Neuronal stem cell (in vitro differentiated cells): ENCODE measurements around the gene HECW1.

Experiments used
- DNase-seq: peaks from one replicate; pipeline ENCODE4 v3.0.0-alpha.2; 2013; ENCODE audit warnings: low spot score
- H2AFZ ChIP-seq: one replicate; pipeline ENCODE4 v1.6.1; 2013; ENCODE audit warnings: mild to moderate bottlenecking, low read length, inconsistent platforms
- H2AK5ac ChIP-seq: 2 replicates; pipeline ENCODE4 v1.6.1; 2013; ENCODE audit warnings: low read depth, mild to moderate bottlenecking, inconsistent platforms, low read length, moderate library complexity, mixed read lengths
- H2BK120ac ChIP-seq: 2 replicates; pipeline ENCODE4 v1.6.1; 2013; ENCODE audit warnings: low read depth, mild to moderate bottlenecking, inconsistent platforms, low read length, moderate library complexity, mixed read lengths
- H2BK12ac ChIP-seq: one replicate; pipeline ENCODE4 v1.6.1; 2013; ENCODE audit warnings: low read length, inconsistent platforms
- H2BK15ac ChIP-seq: 2 replicates; pipeline ENCODE4 v1.6.1; 2013; ENCODE audit warnings: mild to moderate bottlenecking, low read length, inconsistent platforms, mixed read lengths
- H2BK5ac ChIP-seq: one replicate; pipeline ENCODE4 v1.6.1; 2013; ENCODE audit warnings: inconsistent platforms, mild to moderate bottlenecking, low read length, moderate library complexity
- H3K14ac ChIP-seq: one replicate; pipeline ENCODE4 v1.6.1; 2013; ENCODE audit warnings: low read length, inconsistent platforms
- H3K18ac ChIP-seq: 2 replicates; pipeline ENCODE4 v1.6.1; 2013; ENCODE audit warnings: low read length, inconsistent platforms
- H3K23ac ChIP-seq: 2 replicates; pipeline ENCODE4 v1.6.1; 2013; ENCODE audit warnings: low read depth, mild to moderate bottlenecking, mixed read lengths, low read length, inconsistent platforms; ENCODE audit not compliant: poor library complexity
- H3K27ac ChIP-seq: replicated peaks from 3 replicates; pipeline ENCODE4 v1.5.1; 2013; ENCODE audit warnings: low read length, inconsistent platforms
- H3K27me3 ChIP-seq, 3 experiments: 2 replicates each; pipeline ENCODE4 v1.6.1; 2013; ENCODE audit warnings: low read length in 3 of 3, mild to moderate bottlenecking in 2 of 3, inconsistent platforms in 1 of 3, low read depth in 1 of 3, mixed read lengths in 1 of 3, moderate library complexity in 1 of 3; ENCODE audit not compliant: control insufficient read depth in 3 of 3, insufficient read depth in 3 of 3
- H3K36me3 ChIP-seq, 2 donors: replicated peaks in 1 of 2; 2 replicates each; pipeline ENCODE4 v1.6.1; 2013; ENCODE audit warnings: low read length in 2 of 2; ENCODE audit not compliant: control insufficient read depth in 2 of 2, insufficient read depth in 2 of 2
- H3K4ac ChIP-seq: 2 replicates; pipeline ENCODE4 v1.6.1; 2013; ENCODE audit warnings: inconsistent platforms, mild to moderate bottlenecking, low read length, moderate library complexity
- H3K4me1 ChIP-seq, 2 donors: 1 replicate in 1 of 2; 2 replicates in 1 of 2; pipeline ENCODE4 v1.6.1; 2013; ENCODE audit warnings: low read length in 2 of 2, low read depth in 1 of 2; ENCODE audit not compliant: control insufficient read depth in 2 of 2, insufficient read depth in 1 of 2
- H3K4me2 ChIP-seq: one replicate; pipeline ENCODE4 v1.6.1; 2013; ENCODE audit warnings: mild to moderate bottlenecking, low read length, inconsistent platforms; ENCODE audit not compliant: insufficient read depth, poor library complexity, severe bottlenecking
- H3K4me3 ChIP-seq, 2 donors: 2 replicates each; pipeline ENCODE4 v1.5.1; 2013; ENCODE audit warnings: low read length in 2 of 2, mild to moderate bottlenecking in 2 of 2, inconsistent platforms in 1 of 2, moderate library complexity in 1 of 2
- H3K79me1 ChIP-seq: one replicate; pipeline ENCODE4 v1.6.1; 2013; ENCODE audit warnings: low read depth, mild to moderate bottlenecking, inconsistent platforms, low read length, moderate library complexity
- H3K9ac ChIP-seq: one replicate; pipeline ENCODE4 v1.6.1; 2013; ENCODE audit warnings: mild to moderate bottlenecking, low read depth, low read length, inconsistent platforms; ENCODE audit not compliant: poor library complexity
- H3K9me3 ChIP-seq, 2 donors: replicated peaks in 1 of 2; 2 replicates each; pipeline versions ENCODE3 to v1.6.1; 2013; ENCODE audit warnings: low read length in 2 of 2, mild to moderate bottlenecking in 2 of 2, inconsistent platforms in 1 of 2, low read depth in 1 of 2, mixed read lengths in 1 of 2, moderate library complexity in 1 of 2; ENCODE audit not compliant: control insufficient read depth in 2 of 2, insufficient read depth in 1 of 2
- H4K8ac ChIP-seq: one replicate; pipeline ENCODE4 v1.6.1; 2013; ENCODE audit warnings: low read depth, mild to moderate bottlenecking, inconsistent platforms, low read length, moderate library complexity
- H4K91ac ChIP-seq: one replicate; pipeline ENCODE4 v1.6.1; 2013; ENCODE audit warnings: low read length, low read depth, mild to moderate bottlenecking, inconsistent platforms; ENCODE audit not compliant: poor library complexity
- WGBS, 2 donors: extraction: QIAGEN DNeasy Blood & Tissue Kit; methylation state at CpG; one replicate each; pipeline ENCODE4 v1.1.7; 2013; ENCODE audit warnings: missing lambda C conversion rate in 2 of 2, mixed read lengths in 1 of 2; ENCODE audit not compliant: insufficient read length in 2 of 2, insufficient replicate concordance in 1 of 2; ENCODE audit errors: extremely low coverage in 2 of 2; 5-methylcytosine and 5-hydroxymethylcytosine counted together

Gene HECW1

GRCh38 chr7:43274752-43275151, 162.3 kb downstream of the HECW1 start:
- Histone ChIP-seq H3K4ac (no peak overlapping the region), H3K14ac (no peak overlapping the region), H3K9me3 (peaks cover 0 to 2% of the 10 kb centered on the region in 2 donors), H2BK12ac (no peak overlapping the region), H4K8ac (no peak overlapping the region), H3K23ac (no peak overlapping the region), H2BK5ac (no peak overlapping the region), H2BK120ac (no peak overlapping the region), H4K91ac (no peak overlapping the region), H3K27me3 (peaks cover 0 to 3% (median 0%) of the 10 kb centered on the region in 3 experiments), H2AFZ (no peak overlapping the region), H3K4me2 (no peak overlapping the region), H3K4me1 (no peaks in the 10 kb centered on the region), H3K27ac (no peak overlapping the region), H2BK15ac (no peak overlapping the region), H3K18ac (no peak overlapping the region), H3K36me3 (no peaks in the 10 kb centered on the region), H3K9ac (no peak overlapping the region), H3K79me1 (no peaks in the 10 kb centered on the region), H3K4me3 (no peak overlapping the region), H2AK5ac (no peak overlapping the region)
- no peak for DNase-seq
- WGBS, 2 donors = no CpG with 5 or more reads among the region's 3 CpGs

GRCh38 chr7:43276547-43276946, 164.1 kb downstream of the HECW1 start:
- Histone ChIP-seq H3K36me3 (no peaks in the 10 kb centered on the region), H3K79me1 (no peaks in the 10 kb centered on the region), H3K14ac (no peak overlapping the region), H3K18ac (no peak overlapping the region), H4K91ac (no peak overlapping the region), H3K27me3 (peaks cover 0 to 7% (median 0%) of the 10 kb centered on the region in 3 experiments), H2BK12ac (no peak overlapping the region), H3K4me3 (no peak overlapping the region), H2BK15ac (no peak overlapping the region), H3K23ac (no peak overlapping the region), H3K9me3 (peaks cover 0 to 2% of the 10 kb centered on the region in 2 donors), H3K4me2 (no peak overlapping the region), H3K4ac (no peak overlapping the region), H2AFZ (no peak overlapping the region), H2BK5ac (no peak overlapping the region), H3K9ac (no peak overlapping the region), H4K8ac (no peak overlapping the region), H3K27ac (no peak overlapping the region), H2BK120ac (no peak overlapping the region), H3K4me1 (peaks cover 0 to 7% of the 10 kb centered on the region in 2 donors), H2AK5ac (no peak overlapping the region)
- no peak for DNase-seq
- WGBS, 2 donors = no CpG with 5 or more reads among the region's 5 CpGs

GRCh38 chr7:43278088-43278644, 165.7 kb downstream of the HECW1 start:
- Histone ChIP-seq H3K79me1 (no peaks in the 10 kb centered on the region), H3K18ac (no peak overlapping the region), H3K4me2 (no peak overlapping the region), H3K23ac (no peak overlapping the region), H3K27ac (no peak overlapping the region), H2BK12ac (no peak overlapping the region), H3K9me3 (no peaks in the 10 kb centered on the region), H2AK5ac (no peak overlapping the region), H3K4me3 (no peak overlapping the region), H4K91ac (no peak overlapping the region), H3K14ac (no peak overlapping the region), H4K8ac (no peak overlapping the region), H3K27me3 (peaks cover 0 to 7% (median 0%) of the 10 kb centered on the region in 3 experiments), H3K4ac (no peak overlapping the region), H2BK5ac (no peak overlapping the region), H2AFZ (no peak overlapping the region), H2BK15ac (no peak overlapping the region), H3K4me1 (peaks cover 0 to 7% of the 10 kb centered on the region in 2 donors), H3K9ac (no peak overlapping the region), H3K36me3 (no peaks in the 10 kb centered on the region), H2BK120ac (no peak overlapping the region)
- DNase-seq = no peak
- WGBS, 2 donors = no CpG with 5 or more reads among the region's 10 CpGs

- peaks cover 0 to 4% of the 10 kb centered on the region in 2 donors for H3K9me3 ChIP-seq
- H2AFZ ChIP-seq = no peak overlapping the region
- H3K9ac ChIP-seq = no peak overlapping the region
- no peaks in the 10 kb centered on the region for H3K36me3 ChIP-seq
- H2BK5ac ChIP-seq = no peak overlapping the region
- no peak overlapping the region for H3K4me3 ChIP-seq
- H2BK120ac ChIP-seq = no peak overlapping the region
- no peaks in the 10 kb centered on the region for H3K79me1 ChIP-seq
- H3K27ac ChIP-seq = no peak overlapping the region
- no peak for DNase-seq
- H2BK12ac ChIP-seq = no peak overlapping the region
- H2AK5ac ChIP-seq = no peak overlapping the region
- H3K23ac ChIP-seq = no peak overlapping the region
- no peak overlapping the region for H3K4ac ChIP-seq
- H4K8ac ChIP-seq = no peak overlapping the region
- no peak overlapping the region for H3K14ac ChIP-seq
- H2BK15ac ChIP-seq = no peak overlapping the region
- peaks cover 0 to 7% of the 10 kb centered on the region in 2 donors for H3K4me1 ChIP-seq
- H4K91ac ChIP-seq = no peak overlapping the region
- no peak overlapping the region for H3K4me2 ChIP-seq
- no CpG with 5 or more reads among the region's 2 CpGs for WGBS, 2 donors
- H3K18ac ChIP-seq = no peak overlapping the region
- H3K27me3 ChIP-seq = peaks cover 0 to 7% (median 0%) of the 10 kb centered on the region in 3 experiments
These were observed 168.8 kb downstream of the HECW1 start for GRCh38 chr7:43281268-43281667.
